Measurements from ENCODE around the gene NRF1. TPM values are rescaled to one million over a fixed set of nuclear protein-coding genes. Genes with fewer than 3 reads are reported as not detected.

The NRF1 gene
- total RNA-seq, 1 donor: 23.7 TPM

GRCh38 chr7:129676017-129676897 lies 64.7 kb downstream of the NRF1 start:
- no peak for DNase-seq (ENCODE audit: low read depth in 2 of 3, low spot score in 2 of 3)

- no peak for DNase-seq (ENCODE audit: low read depth in 2 of 3, low spot score in 2 of 3)
These were observed 66.3 kb downstream of the NRF1 start for GRCh38 chr7:129677796-129678195.

GRCh38 chr7:129678606-129679005 lies 67.1 kb downstream of the NRF1 start:
- DNase-seq (ENCODE audit: low read depth in 2 of 3, low spot score in 2 of 3): no peak

GRCh38 chr7:129680400-129680799 lies 68.9 kb downstream of the NRF1 start:
- DNase-seq (ENCODE audit: low read depth in 2 of 3, low spot score in 2 of 3): no peak

- no peak for DNase-seq (ENCODE audit: low read depth in 2 of 3, low spot score in 2 of 3)
These were observed 73.3 kb downstream of the NRF1 start for GRCh38 chr7:129684777-129685176.

GRCh38 chr7:129686063-129686462 lies 74.5 kb downstream of the NRF1 start:
- no peak for DNase-seq (ENCODE audit: low read depth in 2 of 3, low spot score in 2 of 3)

- no peak for DNase-seq (ENCODE audit: low read depth in 2 of 3, low spot score in 2 of 3)
These were observed 77.1 kb downstream of the NRF1 start for GRCh38 chr7:129688503-129689222.

GRCh38 chr7:129689995-129690581 lies 78.6 kb downstream of the NRF1 start:
- no peak for DNase-seq (ENCODE audit: low read depth in 2 of 3, low spot score in 2 of 3)

- no peak for DNase-seq (ENCODE audit: low read depth in 2 of 3, low spot score in 2 of 3)
These were observed 79.2 kb downstream of the NRF1 start for GRCh38 chr7:129690701-129691100.

- DNase-seq (ENCODE audit: low read depth in 2 of 3, low spot score in 2 of 3): no peak
These were observed 87.2 kb downstream of the NRF1 start for GRCh38 chr7:129698516-129699418.

- DNase-seq (ENCODE audit: low read depth in 2 of 3, low spot score in 2 of 3): no peak
These were observed 90.8 kb downstream of the NRF1 start for GRCh38 chr7:129702316-129702715.

GRCh38 chr7:129702761-129703338 lies 91.3 kb downstream of the NRF1 start:
- DNase-seq (ENCODE audit: low read depth in 2 of 3, low spot score in 2 of 3): no peak

GRCh38 chr7:129703751-129704150 lies 92.2 kb downstream of the NRF1 start:
- DNase-seq (ENCODE audit: low read depth in 2 of 3, low spot score in 2 of 3): no peak

- DNase-seq (ENCODE audit: low read depth in 2 of 3, low spot score in 2 of 3): peak in 1 of 3 donors; percentile 34
These were observed 96.5 kb downstream of the NRF1 start for GRCh38 chr7:129707910-129708499.

- DNase-seq (ENCODE audit: low read depth in 2 of 3, low spot score in 2 of 3): no peak
These were observed 102.0 kb downstream of the NRF1 start for GRCh38 chr7:129713544-129713943.

GRCh38 chr7:129714514-129715063 lies 103.1 kb downstream of the NRF1 start:
- DNase-seq (ENCODE audit: low read depth in 2 of 3, low spot score in 2 of 3): no peak

GRCh38 chr7:129719980-129720732 lies 108.6 kb downstream of the NRF1 start:
- DNase-seq (ENCODE audit: low read depth in 2 of 3, low spot score in 2 of 3): peak in 2 of 3 donors; percentile 48 to 80

- peak in 1 of 3 donors; percentile 29 for DNase-seq (ENCODE audit: low read depth in 2 of 3, low spot score in 2 of 3)
These were observed 109.5 kb downstream of the NRF1 start for GRCh38 chr7:129721068-129721467.

GRCh38 chr7:129723679-129724078 lies 112.2 kb downstream of the NRF1 start:
- DNase-seq (ENCODE audit: low read depth in 2 of 3, low spot score in 2 of 3): no peak

All from hematopoietic multipotent progenitor cell (in vitro differentiated cells).